HepG2 (cell line): ENCODE results near the gene BANP. TPM values are rescaled to one million over a fixed set of nuclear protein-coding genes. Genes with fewer than 3 reads are reported as not detected.

Experiments used
- DNMT1 ChIP-seq: sonication (generic); formaldehyde crosslinking; IDR thresholded peaks from 2 replicates; pipeline ENCODE4 v1.5.1; 2020; ENCODE audit warnings: mild to moderate bottlenecking, missing genetic modification reagents
- HNRNPLL ChIP-seq: fragments of 200-400 bp; formaldehyde crosslinking; IDR thresholded peaks from 2 replicates; pipeline ENCODE4 v1.6.1; 2017; ENCODE audit warnings: mild to moderate bottlenecking, low read depth, low read length; ENCODE audit not compliant: poor library complexity, severe bottlenecking
- KLF6 ChIP-seq: IDR thresholded peaks from 2 replicates; pipeline ENCODE4 v1.8.0; 2016; ENCODE audit warnings: missing biosample characterization, missing genetic modification reagents
- MXD4 ChIP-seq: IDR thresholded peaks from 2 replicates; pipeline ENCODE4 v1.6.1; 2016; ENCODE audit warnings: mild to moderate bottlenecking, missing biosample characterization, missing genetic modification reagents
- NAIF1 ChIP-seq: sonication (generic); formaldehyde crosslinking; IDR thresholded peaks from 2 replicates; pipeline ENCODE4 v1.5.0; 2020; ENCODE audit warnings: mild to moderate bottlenecking, missing genetic modification reagents, borderline replicate concordance
- NFYB ChIP-seq: sonication (generic); formaldehyde crosslinking; IDR thresholded peaks from 2 replicates; pipeline ENCODE4 v1.4.0; 2020; ENCODE audit warnings: missing genetic modification reagents
- PHF20 ChIP-seq: sonication (generic); formaldehyde crosslinking; IDR thresholded peaks from 2 replicates; pipeline ENCODE4 v1.5.0; 2020; ENCODE audit warnings: mild to moderate bottlenecking, missing genetic modification reagents
- RBFOX2 ChIP-seq: fragments of 200-400 bp; formaldehyde crosslinking; IDR thresholded peaks from 2 replicates; pipeline ENCODE4 v1.6.1; 2017; ENCODE audit warnings: low read depth, mild to moderate bottlenecking, low read length
- SATB2 ChIP-seq: sonication (generic); formaldehyde crosslinking; IDR thresholded peaks from 2 replicates; pipeline ENCODE4 v1.5.0; 2020; ENCODE audit warnings: missing genetic modification reagents
- TBX3 ChIP-seq: fragments of 450-650 bp; IDR thresholded peaks from 2 replicates; pipeline ENCODE4 v1.6.1; 2017; ENCODE audit warnings: antibody characterized with exemption, mild to moderate bottlenecking, inconsistent platforms, borderline replicate concordance
- ZBTB34 ChIP-seq: sonication (generic); formaldehyde crosslinking; IDR thresholded peaks from 2 replicates; pipeline ENCODE4 v1.8.0; 2022; ENCODE audit warnings: mild to moderate bottlenecking, missing genetic modification reagents
- ZNF530 ChIP-seq: sonication (generic); formaldehyde crosslinking; IDR thresholded peaks from 2 replicates; pipeline ENCODE4 v1.5.0; 2020; ENCODE audit warnings: low read depth, mild to moderate bottlenecking, missing genetic modification reagents
- ZNF598 ChIP-seq: sonication (generic); formaldehyde crosslinking; IDR thresholded peaks from 2 replicates; pipeline ENCODE4 v1.5.1; 2020; ENCODE audit warnings: mild to moderate bottlenecking, missing genetic modification reagents, borderline replicate concordance
- ZZZ3 ChIP-seq: sonication (generic); formaldehyde crosslinking; IDR thresholded peaks from 2 replicates; pipeline ENCODE4 v1.4.0; 2020; ENCODE audit warnings: missing genetic modification reagents, mild to moderate bottlenecking, borderline replicate concordance
- polyA plus RNA-seq, 8 experiments: library from polyadenylated mRNA; depleted of rRNA in 3 of 8; stranded (reverse) in 7 of 8; unstranded in 1 of 8; fragments of >200 nt; fragmentation: Illumina TruSeq in 4 of 8; extraction: Trizol in 4 of 8; gene quantifications; 2 replicates each; pipeline versions ENCODE4 v1.2.1 to v1.2.3, GENCODE V29; 2011 to 2016; ENCODE audit warnings: low read depth in 4 of 8, missing spikeins in 1 of 8, mixed read lengths in 1 of 8; ENCODE audit not compliant: insufficient read depth in 1 of 8
- total RNA-seq, 5 experiments: library from RNA; depleted of rRNA; stranded (reverse); fragments of >200 nt; fragmentation: Illumina TruSeq; extraction: Trizol; gene quantifications; 2 replicates each; pipeline ENCODE4 v1.2.3, GENCODE V29; 2016; ENCODE audit warnings: low read depth in 1 of 5
- TF ChIP-seq, protein P1 (sequence below): sonication (generic); formaldehyde crosslinking; IDR thresholded peaks from 2 replicates; pipeline ENCODE4 v1.5.1; 2020; ENCODE audit warnings: mild to moderate bottlenecking, missing genetic modification reagents
- TF ChIP-seq, protein P2 (sequence below): sonication (generic); formaldehyde crosslinking; IDR thresholded peaks from 2 replicates; pipeline ENCODE4 v1.5.1; 2020; ENCODE audit warnings: mild to moderate bottlenecking, moderate library complexity, missing genetic modification reagents
- TF ChIP-seq, protein P3 (sequence below): sonication (generic); formaldehyde crosslinking; IDR thresholded peaks from 2 replicates; pipeline ENCODE4 v1.9.0; 2021; ENCODE audit warnings: missing genetic modification reagents, mild to moderate bottlenecking, borderline replicate concordance

BANP gene
- total and polyA plus RNA-seq, 2 of the 13 experiments (the other 11 are each of a cell fraction or from before 2014, with no cell fraction given) = 20.2 to 23.8 TPM

DNA sequence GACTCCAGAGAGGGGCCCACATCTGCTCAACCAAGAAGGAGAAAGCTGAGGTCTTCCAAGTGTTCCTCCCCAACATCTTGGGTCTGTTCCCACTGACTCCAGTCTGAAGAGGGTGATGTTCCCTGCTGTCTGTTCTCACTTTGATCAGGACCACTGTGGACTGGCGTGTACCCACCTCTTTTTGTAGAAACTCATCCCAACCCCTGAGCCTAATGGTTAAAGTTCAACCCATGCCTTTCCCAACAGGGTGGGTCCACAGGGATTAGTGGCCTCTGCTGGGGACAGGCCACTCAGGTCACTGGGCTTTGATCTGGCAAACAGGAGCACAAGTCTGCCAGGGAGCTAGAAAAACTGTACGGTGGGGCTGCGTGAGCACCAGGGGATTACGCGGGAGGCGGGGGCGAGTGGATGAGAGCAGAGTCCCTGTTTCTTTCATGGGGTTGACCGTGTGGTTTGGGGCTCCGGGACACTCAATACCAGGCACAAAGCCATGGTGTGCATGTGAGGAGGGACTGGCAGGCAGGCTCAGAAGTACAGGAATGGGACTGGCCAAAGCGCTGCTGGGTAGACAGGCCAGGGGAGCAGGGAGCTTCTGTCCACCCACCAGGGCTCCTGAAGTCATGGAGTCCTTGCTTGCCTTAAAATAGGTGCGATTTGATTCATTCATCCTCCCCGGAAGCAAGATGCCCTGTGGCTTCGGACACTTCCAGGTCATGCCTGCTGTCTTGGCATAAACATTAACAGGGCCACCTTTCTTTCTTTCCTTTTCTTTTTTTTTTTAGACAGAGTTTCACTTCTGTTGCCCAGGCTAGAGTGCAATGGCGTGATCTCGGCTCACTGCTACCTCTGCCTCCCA is 14.6 kb upstream of the BANP start, which contains the start of gene CA5A (continued):
- TF ChIP-seq, protein P1, sequence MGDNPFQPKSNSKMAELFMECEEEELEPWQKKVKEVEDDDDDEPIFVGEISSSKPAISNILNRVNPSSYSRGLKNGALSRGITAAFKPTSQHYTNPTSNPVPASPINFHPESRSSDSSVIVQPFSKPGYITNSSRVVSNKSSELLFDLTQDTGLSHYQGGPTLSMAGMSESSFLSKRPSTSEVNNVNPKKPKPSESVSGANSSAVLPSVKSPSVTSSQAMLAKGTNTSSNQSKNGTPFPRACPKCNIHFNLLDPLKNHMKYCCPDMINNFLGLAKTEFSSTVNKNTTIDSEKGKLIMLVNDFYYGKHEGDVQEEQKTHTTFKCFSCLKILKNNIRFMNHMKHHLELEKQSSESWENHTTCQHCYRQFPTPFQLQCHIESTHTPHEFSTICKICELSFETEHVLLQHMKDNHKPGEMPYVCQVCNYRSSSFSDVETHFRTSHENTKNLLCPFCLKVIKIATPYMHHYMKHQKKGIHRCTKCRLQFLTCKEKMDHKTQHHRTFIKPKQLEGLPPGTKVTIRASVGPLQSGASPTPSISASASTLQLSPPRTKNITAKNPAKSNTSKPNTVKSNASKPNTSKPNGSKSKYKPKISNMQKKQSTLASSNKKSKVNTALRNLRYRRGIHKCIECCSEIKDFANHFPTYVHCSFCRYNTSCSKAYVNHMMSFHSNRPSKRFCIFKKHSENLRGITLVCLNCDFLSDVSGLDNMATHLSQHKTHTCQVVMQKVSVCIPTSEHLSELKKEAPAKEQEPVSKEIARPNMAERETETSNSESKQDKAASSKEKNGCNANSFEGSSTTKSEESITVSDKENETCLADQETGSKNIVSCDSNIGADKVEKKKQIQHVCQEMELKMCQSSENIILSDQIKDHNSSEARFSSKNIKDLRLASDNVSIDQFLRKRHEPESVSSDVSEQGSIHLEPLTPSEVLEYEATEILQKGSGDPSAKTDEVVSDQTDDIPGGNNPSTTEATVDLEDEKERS (CRISPR knock-in tag) = peak; percentile 85; the same call in 1 of the 2 replicates
- TF ChIP-seq TBX3 = 0 out of 2 replicates have a peak, but pooled peaks have one; percentile 29
- TF ChIP-seq DNMT1 (CRISPR knock-in tag) = no peak
- peak; percentile 18; the same call in 1 of the 2 replicates for TF ChIP-seq NAIF1 (CRISPR knock-in tag)
- TF ChIP-seq SATB2 (CRISPR knock-in tag) = no peak
- TF ChIP-seq RBFOX2 = peak; percentile 61
- TF ChIP-seq KLF6 = peak; percentile 93
- TF ChIP-seq, protein P2, sequence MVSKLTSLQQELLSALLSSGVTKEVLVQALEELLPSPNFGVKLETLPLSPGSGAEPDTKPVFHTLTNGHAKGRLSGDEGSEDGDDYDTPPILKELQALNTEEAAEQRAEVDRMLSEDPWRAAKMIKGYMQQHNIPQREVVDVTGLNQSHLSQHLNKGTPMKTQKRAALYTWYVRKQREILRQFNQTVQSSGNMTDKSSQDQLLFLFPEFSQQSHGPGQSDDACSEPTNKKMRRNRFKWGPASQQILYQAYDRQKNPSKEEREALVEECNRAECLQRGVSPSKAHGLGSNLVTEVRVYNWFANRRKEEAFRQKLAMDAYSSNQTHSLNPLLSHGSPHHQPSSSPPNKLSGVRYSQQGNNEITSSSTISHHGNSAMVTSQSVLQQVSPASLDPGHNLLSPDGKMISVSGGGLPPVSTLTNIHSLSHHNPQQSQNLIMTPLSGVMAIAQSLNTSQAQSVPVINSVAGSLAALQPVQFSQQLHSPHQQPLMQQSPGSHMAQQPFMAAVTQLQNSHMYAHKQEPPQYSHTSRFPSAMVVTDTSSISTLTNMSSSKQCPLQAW (CRISPR knock-in tag) = peak; percentile 100
- TF ChIP-seq MXD4 (CRISPR knock-in tag) = peak; percentile 93
- no peak; the same call in 1 of the 2 replicates for TF ChIP-seq ZNF598
- TF ChIP-seq ZBTB34 (CRISPR knock-in tag) = peak; percentile 98
- peak; percentile 44 for TF ChIP-seq NFYB (CRISPR knock-in tag)
- no peak for TF ChIP-seq ZZZ3
- TF ChIP-seq HNRNPLL = peak; percentile 62
- TF ChIP-seq ZNF530 = no peak
- TF ChIP-seq, protein P3, sequence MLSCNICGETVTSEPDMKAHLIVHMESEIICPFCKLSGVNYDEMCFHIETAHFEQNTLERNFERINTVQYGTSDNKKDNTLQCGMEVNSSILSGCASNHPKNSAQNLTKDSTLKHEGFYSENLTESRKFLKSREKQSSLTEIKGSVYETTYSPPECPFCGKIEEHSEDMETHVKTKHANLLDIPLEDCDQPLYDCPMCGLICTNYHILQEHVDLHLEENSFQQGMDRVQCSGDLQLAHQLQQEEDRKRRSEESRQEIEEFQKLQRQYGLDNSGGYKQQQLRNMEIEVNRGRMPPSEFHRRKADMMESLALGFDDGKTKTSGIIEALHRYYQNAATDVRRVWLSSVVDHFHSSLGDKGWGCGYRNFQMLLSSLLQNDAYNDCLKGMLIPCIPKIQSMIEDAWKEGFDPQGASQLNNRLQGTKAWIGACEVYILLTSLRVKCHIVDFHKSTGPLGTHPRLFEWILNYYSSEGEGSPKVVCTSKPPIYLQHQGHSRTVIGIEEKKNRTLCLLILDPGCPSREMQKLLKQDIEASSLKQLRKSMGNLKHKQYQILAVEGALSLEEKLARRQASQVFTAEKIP (CRISPR knock-in tag) = no peak
- TF ChIP-seq PHF20 = peak; percentile 33
